GM18526 (cell line): ENCODE measurements around the gene POLR3F.

Source experiments
- POLR2A ChIP-seq: IDR thresholded peaks from 3 replicates; pipeline ENCODE4 v1.6.1; 2011; ENCODE audit not compliant: insufficient read length; ENCODE audit errors: extremely low read depth

Gene POLR3F

DNA sequence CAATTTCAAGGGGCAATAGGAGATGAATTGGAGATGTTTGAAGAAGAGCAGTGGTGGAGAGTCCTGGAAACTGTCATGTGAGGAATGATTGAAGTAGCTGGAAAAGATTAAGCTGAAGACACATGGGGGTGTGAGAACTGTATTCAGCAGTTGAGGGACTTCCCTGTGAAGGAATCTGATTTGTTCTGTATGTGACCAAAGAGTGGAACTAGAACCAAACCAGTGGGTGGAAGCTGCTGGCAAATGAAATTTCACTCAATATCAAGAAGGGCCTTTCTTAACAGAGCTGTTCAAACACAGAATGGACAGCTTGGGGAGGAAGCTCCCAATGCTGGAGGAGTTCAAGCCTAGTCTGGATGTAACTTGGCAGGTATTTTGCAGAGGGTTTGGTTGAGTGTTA lies 61.9 kb downstream of the POLR3F start:
- no peak for TF ChIP-seq POLR2A

DNA sequence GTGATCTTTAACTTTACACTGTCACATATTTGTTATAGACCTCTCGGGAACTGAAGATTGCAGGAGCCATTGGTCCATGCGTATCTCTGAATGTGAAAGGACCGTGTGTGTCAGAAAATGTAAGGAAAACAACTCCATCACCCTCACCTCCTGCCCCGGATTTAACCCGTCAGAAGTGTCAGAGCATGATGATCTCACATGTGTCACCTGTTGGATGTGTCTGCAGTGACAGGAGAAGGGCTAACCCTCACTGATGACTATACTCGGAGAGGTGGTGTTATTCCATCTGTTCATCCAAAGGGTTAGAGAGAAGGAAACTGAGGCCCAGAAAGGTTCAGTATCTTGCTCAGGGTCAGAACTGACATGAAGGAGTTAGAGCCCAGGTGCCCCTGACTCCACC lies 65.4 kb downstream of the POLR3F start:
- TF ChIP-seq POLR2A = no peak

DNA sequence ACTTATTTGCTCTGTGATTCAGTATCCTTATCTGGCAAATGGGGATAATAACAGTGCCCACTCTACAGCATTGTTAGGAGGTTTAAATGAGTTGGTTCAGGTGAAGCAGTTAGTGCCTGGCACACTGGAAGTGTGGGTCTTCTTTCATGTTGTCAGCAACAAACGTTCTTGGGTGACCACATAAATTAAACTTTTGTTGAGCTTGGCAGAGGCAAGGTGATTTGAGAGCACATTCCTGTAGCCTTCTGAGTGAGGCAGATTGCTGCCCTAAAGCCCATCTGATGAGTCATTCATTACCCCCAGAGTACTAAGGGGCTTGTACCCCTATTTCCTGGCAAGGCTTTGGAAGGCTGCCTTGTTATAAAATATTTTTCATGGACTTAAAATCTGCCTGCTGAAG lies 66.3 kb downstream of the POLR3F start:
- TF ChIP-seq POLR2A = no peak

DNA sequence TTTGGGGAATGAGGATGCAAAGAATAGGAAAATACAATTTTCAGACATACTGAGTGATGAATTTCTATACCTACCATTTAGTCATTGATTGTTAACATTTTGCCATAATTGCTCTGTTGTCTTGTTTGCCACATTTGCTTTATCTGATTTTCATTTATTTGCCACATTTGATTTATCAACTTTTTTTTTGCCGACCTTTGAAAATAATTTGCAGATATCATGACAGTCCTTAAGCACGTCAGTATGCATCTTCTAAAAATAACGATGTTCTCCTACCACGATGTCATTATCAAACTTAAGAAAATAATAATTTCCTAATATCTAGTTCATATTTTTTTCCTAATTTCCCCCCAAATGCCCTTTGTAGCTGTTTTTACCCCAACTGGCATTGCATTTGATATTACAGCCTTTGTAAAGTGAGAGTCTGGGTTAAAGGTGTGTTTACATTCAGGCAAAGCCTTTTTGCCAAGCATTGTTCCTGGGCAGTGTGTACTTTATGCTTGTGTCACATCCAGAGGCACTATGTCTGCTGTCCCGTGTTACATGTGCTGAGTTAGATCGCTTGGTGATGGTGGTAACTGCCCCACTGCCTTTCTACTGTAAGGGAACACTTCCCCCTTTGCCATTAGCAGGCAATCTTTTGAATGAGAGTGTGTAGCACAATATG lies 66.9 kb downstream of the POLR3F start:
- no peak for TF ChIP-seq POLR2A
